ENCODE results near the gene ALG1L2. TPM values are rescaled to one million over a fixed set of nuclear protein-coding genes. Genes with fewer than 3 reads are reported as not detected.
"Not testable (repeated sequence)": the region's sequence is repeated elsewhere in the genome, so short reads cannot be mapped to it uniquely, and the experiment has no call there.

Gene ALG1L2
- total RNA-seq, 2 experiments from 2014 or later: 0.78 to 0.90 TPM

- POLR2A ChIA-PET; H3K4me1 Mint-ChIP-seq (ENCODE audit: low read depth); H3K36me3 Mint-ChIP-seq (ENCODE audit: low read depth); H3K27ac Mint-ChIP-seq; H3K9me3 Mint-ChIP-seq (ENCODE audit: insufficient read depth); H3K4me3 Mint-ChIP-seq; DNase-seq; CTCF ChIA-PET; ATAC-seq; H3K27me3 Mint-ChIP-seq (ENCODE audit: low read depth): not testable (repeated sequence)
Measured at GRCh38 chr3:130143648-130144327, 62.2 kb downstream of the ALG1L2 start.

GRCh38 chr3:130144328-130144650 is 62.7 kb downstream of the ALG1L2 start:
- H3K9me3 Mint-ChIP-seq (ENCODE audit: insufficient read depth); H3K27ac Mint-ChIP-seq; H3K36me3 Mint-ChIP-seq (ENCODE audit: low read depth); ATAC-seq; POLR2A ChIA-PET; CTCF ChIA-PET; H3K4me3 Mint-ChIP-seq; H3K4me1 Mint-ChIP-seq (ENCODE audit: low read depth); DNase-seq: not testable (repeated sequence)
- peaks cover 12% of the 10 kb centered on the region for H3K27me3 Mint-ChIP-seq (ENCODE audit: low read depth)

GRCh38 chr3:130145456-130145855 is 63.8 kb downstream of the ALG1L2 start:
- DNase-seq; H3K4me1 Mint-ChIP-seq (ENCODE audit: low read depth); POLR2A ChIA-PET; H3K9me3 Mint-ChIP-seq (ENCODE audit: insufficient read depth); H3K27ac Mint-ChIP-seq; H3K4me3 Mint-ChIP-seq; H3K36me3 Mint-ChIP-seq (ENCODE audit: low read depth); CTCF ChIA-PET; ATAC-seq: not testable (repeated sequence)
- peaks cover 19% of the 10 kb centered on the region for H3K27me3 Mint-ChIP-seq (ENCODE audit: low read depth)

GRCh38 chr3:130146465-130146864 is 64.8 kb downstream of the ALG1L2 start:
- H3K27ac Mint-ChIP-seq; POLR2A ChIA-PET; DNase-seq; H3K36me3 Mint-ChIP-seq (ENCODE audit: low read depth); CTCF ChIA-PET; H3K9me3 Mint-ChIP-seq (ENCODE audit: insufficient read depth); H3K4me3 Mint-ChIP-seq; ATAC-seq; H3K4me1 Mint-ChIP-seq (ENCODE audit: low read depth): not testable (repeated sequence)
- H3K27me3 Mint-ChIP-seq (ENCODE audit: low read depth): peaks cover 19% of the 10 kb centered on the region

Other genes starting within 250 kb of the ALG1L2 start
- gene TMCC1, start 188.1 kb upstream of the ALG1L2 start, total RNA-seq: 10 to 100 TPM; 15.9 to 16.8 TPM
- gene TRH, start 107.1 kb upstream of the ALG1L2 start, total RNA-seq: not detected

All from activated CD8-positive, alpha-beta T cell treated with anti-CD3 and anti-CD28 coated beads, Interleukin-2, amount 10 ng/mL, durations not matched to agents 7 days and 5 days (primary cell).